Gastroesophageal sphincter (tissue), 4 donors: Measurements from ENCODE around the gene POU2AF1. TPM values are rescaled to one million over a fixed set of nuclear protein-coding genes. Genes with fewer than 3 reads are reported as not detected.
"Not testable (repeated sequence)": the region's sequence is repeated elsewhere in the genome, so short reads cannot be mapped to it uniquely, and the experiment has no call there.

Source experiments
- ATAC-seq: fragments of 150-250 bp; one replicate; pipeline ENCODE4 v1.9.1; 2016; ENCODE audit warnings: mild to moderate bottlenecking, moderate library complexity
- H3K27ac ChIP-seq, 4 donors: fragments of 200-600 bp; sonication (generic) in 3 of 4; 1 replicate in 3 of 4; 2 replicates in 1 of 4; pipeline ENCODE4 v1.5.1; 2016 to 2019
- H3K27me3 ChIP-seq: fragments of 200-600 bp; sonication (generic); one replicate; pipeline ENCODE4 v1.5.1; 2019
- H3K36me3 ChIP-seq, 2 donors: fragments of 200-600 bp; sonication (generic); one replicate each; pipeline ENCODE4 v1.5.1; 2019; ENCODE audit warnings: control low read depth in 1 of 2
- H3K4me1 ChIP-seq, 3 donors: fragments of 200-600 bp; sonication (generic); 1 replicate in 2 of 3; 2 replicates in 1 of 3; pipeline ENCODE4 v1.5.1; 2016 to 2019; ENCODE audit warnings: control low read depth in 2 of 3
- H3K4me3 ChIP-seq, 2 donors: fragments of 200-600 bp; sonication (generic); one replicate each; pipeline ENCODE4 v1.5.1; 2019; ENCODE audit warnings: mild to moderate bottlenecking in 1 of 2, moderate library complexity in 1 of 2
- H3K9me3 ChIP-seq, 3 donors: fragments of 200-600 bp; sonication (generic); one replicate each; pipeline ENCODE4 v1.5.1; 2017 to 2019; ENCODE audit warnings: control low read depth in 2 of 3
- EP300 ChIP-seq: sonication (generic); formaldehyde crosslinking; IDR thresholded peaks from one replicate; pipeline ENCODE4 v1.6.1; 2017; ENCODE audit warnings: antibody characterized with exemption, mild to moderate bottlenecking
- POLR2A ChIP-seq, 2 donors: fragments of 450-650 bp; IDR thresholded peaks; one replicate each; pipeline ENCODE4 v1.6.1; 2017; ENCODE audit warnings: antibody characterized with exemption in 2 of 2, mild to moderate bottlenecking in 2 of 2, moderate library complexity in 1 of 2
- POLR2AphosphoS5 ChIP-seq: sonication (generic); formaldehyde crosslinking; IDR thresholded peaks from one replicate; pipeline ENCODE4 v1.6.1; 2017; ENCODE audit warnings: antibody characterized with exemption
- WGBS, 2 donors: methylation state at CpG; one replicate each; pipeline ENCODE4 v1.1.5; 2018; ENCODE audit warnings: low coverage in 1 of 2; 5-methylcytosine and 5-hydroxymethylcytosine counted together
- total RNA-seq, 4 donors: library from RNA; depleted of rRNA; stranded (reverse); fragments of >200 nt; gene quantifications; one replicate each; pipeline ENCODE4 v1.1.0, GENCODE V29; 2016
- TF ChIP-seq, protein P1 (sequence below), 4 experiments: fragments of 200-600 bp in 2 of 4; fragments of 450-650 bp in 2 of 4; sonication (generic) in 1 of 4; IDR thresholded peaks; one replicate each; pipeline ENCODE4 v1.5.1; 2017 to 2019; ENCODE audit warnings: antibody characterized with exemption in 4 of 4, mild to moderate bottlenecking in 2 of 4, moderate library complexity in 2 of 4

The POU2AF1 gene
- total RNA-seq, 4 donors from 2014 or later = 0.10 TPM; not detected in 3

DNA sequence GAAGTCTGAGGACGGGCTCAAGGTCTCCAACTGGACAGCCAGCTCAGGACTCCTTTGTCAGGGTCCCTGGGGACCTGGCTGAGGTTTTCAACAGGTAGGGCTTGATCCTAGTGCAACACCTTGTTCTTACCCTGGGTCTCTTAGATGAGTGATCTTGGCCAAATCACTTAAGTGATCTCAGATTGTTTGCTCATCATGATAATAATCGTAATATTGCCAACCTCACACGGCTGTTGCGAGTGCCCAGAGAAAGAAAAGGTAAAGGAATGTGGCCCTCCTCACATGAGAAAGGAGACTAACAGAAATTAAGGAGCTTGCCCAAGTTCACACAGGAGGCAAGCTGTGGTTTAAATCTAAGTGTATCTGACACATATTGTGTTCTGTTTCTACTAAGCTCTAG lies 52.3 kb downstream of the POU2AF1 start:
- no peaks in the 10 kb centered on the region for H3K27me3 ChIP-seq
- H3K36me3 ChIP-seq = no peaks in the 10 kb centered on the region
- H3K4me1 ChIP-seq = peaks cover 4 to 55% (median 8%) of the 10 kb centered on the region in 3 donors
- H3K4me3 ChIP-seq = no peak overlapping the region
- WGBS, 2 donors = 71 to 100% methylated on average over 1 to 3 of the region's 4 CpGs
- H3K9me3 ChIP-seq = no peaks in the 10 kb centered on the region
- no peak for ATAC-seq
- H3K27ac ChIP-seq = no peak overlapping the region
- TF ChIP-seq POLR2AphosphoS5 (no peak), EP300 (no peak), POLR2A (IDR thresholded peaks at IDR 0.05) (no peak)
- TF ChIP-seq, protein P1, sequence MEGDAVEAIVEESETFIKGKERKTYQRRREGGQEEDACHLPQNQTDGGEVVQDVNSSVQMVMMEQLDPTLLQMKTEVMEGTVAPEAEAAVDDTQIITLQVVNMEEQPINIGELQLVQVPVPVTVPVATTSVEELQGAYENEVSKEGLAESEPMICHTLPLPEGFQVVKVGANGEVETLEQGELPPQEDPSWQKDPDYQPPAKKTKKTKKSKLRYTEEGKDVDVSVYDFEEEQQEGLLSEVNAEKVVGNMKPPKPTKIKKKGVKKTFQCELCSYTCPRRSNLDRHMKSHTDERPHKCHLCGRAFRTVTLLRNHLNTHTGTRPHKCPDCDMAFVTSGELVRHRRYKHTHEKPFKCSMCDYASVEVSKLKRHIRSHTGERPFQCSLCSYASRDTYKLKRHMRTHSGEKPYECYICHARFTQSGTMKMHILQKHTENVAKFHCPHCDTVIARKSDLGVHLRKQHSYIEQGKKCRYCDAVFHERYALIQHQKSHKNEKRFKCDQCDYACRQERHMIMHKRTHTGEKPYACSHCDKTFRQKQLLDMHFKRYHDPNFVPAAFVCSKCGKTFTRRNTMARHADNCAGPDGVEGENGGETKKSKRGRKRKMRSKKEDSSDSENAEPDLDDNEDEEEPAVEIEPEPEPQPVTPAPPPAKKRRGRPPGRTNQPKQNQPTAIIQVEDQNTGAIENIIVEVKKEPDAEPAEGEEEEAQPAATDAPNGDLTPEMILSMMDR (IDR thresholded peaks at IDR 0.05) = no peak

DNA sequence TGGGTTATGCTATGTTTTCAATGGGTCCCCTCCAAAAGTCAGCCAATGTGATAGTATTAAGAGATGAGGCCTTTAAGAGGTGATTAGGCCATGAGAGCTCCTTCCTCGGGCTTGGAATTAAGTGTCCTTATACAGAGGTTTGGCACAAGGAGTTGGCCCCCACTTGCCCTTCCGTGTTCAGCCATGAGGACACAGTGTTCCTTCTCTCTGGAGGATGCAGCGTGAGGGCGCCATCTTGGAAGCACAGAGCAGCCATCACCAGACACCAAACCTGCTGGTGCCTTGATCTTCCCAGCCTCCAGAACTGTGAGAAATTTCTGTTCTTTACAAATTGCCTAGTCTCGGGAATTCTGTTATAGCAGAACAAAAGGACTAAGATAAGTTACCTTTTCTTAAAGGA lies 53.8 kb downstream of the POU2AF1 start:
- H3K4me3 ChIP-seq = no peak overlapping the region
- TF ChIP-seq POLR2A (IDR thresholded peaks at IDR 0.05) (no peak), POLR2AphosphoS5 (peak; percentile 21)
- TF ChIP-seq, protein P1 (IDR thresholded peaks at IDR 0.05) = no peak
- H3K4me1 ChIP-seq = peaks cover 0 to 44% (median 2%) of the 10 kb centered on the region in 3 donors
- 83% methylated on average over 1 of the region's 5 CpGs; no CpG with 5 or more reads in 1 of the 2 donors for whole genome bisulfite sequencing, 2 donors
- no peaks in the 10 kb centered on the region for H3K9me3 ChIP-seq
- no peaks in the 10 kb centered on the region for H3K27me3 ChIP-seq
- peak overlapping the region in 1 of 4 donors; percentile 54 for H3K27ac ChIP-seq
- H3K36me3 ChIP-seq = no peaks in the 10 kb centered on the region
- no peak for ATAC-seq

DNA sequence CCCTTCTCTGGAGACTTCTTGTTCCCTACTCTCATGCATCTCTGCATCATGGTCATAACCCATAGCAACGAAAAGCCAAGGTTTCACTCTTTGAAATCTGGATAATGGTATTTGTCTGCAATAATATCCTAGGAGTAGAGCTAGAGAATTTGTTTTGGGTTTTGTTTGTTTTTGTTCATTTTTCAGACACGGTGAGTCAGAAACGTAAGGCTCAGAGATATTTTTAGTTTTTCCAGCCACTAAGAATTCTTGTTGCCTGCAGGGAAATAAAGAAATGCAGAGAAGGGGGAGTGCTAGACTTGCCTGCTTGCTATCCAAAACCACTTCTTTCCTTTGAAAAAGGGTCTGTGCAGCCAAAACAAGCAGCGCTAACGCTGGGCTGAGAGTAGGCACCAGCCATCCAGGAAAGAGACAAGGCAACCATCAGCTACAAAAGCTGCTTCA lies 54.8 kb downstream of the POU2AF1 start:
- Histone ChIP-seq H3K4me1 (peaks cover 0 to 35% (median 2%) of the 10 kb centered on the region in 3 donors), H3K4me3 (no peak overlapping the region), H3K27ac (peak overlapping the region in 3 of 4 donors; percentile 48 to 60 (median 54)), H3K9me3 (no peaks in the 10 kb centered on the region), H3K36me3 (no peaks in the 10 kb centered on the region), H3K27me3 (no peaks in the 10 kb centered on the region)
- no peak for TF ChIP-seq POLR2A (IDR thresholded peaks at IDR 0.05)
- TF ChIP-seq EP300 = no peak
- ATAC-seq = peak; percentile 34
- 23 to 42% methylated on average over 3 to 5 of the region's 5 CpGs for WGBS, 2 donors

DNA sequence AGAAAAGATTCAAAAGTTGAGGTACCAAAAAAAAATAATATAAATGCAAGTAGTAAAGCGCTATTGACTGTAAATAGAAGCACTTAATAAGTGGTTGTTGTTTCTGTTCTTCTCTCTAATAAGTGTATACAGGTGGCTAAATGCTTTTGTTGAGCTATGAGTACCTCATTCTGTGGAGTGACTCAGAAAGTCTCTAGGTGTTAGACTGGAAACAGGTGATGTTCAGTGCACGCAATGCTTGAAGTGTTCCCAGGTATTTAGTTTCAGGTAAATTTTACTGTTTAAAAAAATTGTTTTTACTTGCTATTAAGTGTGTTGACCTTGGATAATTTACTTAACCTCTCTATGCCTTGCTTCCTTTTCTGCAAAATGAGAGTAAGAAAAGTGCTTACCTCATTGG lies 56.5 kb downstream of the POU2AF1 start:
- H3K27me3 ChIP-seq = no peaks in the 10 kb centered on the region
- H3K4me1 ChIP-seq = peaks cover 0 to 21% (median 2%) of the 10 kb centered on the region in 3 donors
- no peak overlapping the region for H3K27ac ChIP-seq
- TF ChIP-seq POLR2A (IDR thresholded peaks at IDR 0.05) = no peak
- TF ChIP-seq POLR2AphosphoS5 = no peak
- no peak for TF ChIP-seq EP300
- TF ChIP-seq, protein P1 (IDR thresholded peaks at IDR 0.05) = no peak
- H3K9me3 ChIP-seq = no peaks in the 10 kb centered on the region
- ATAC-seq = no peak
- H3K4me3 ChIP-seq = no peak overlapping the region
- 90 to 100% methylated on average over 2 of the region's 2 CpGs for WGBS, 2 donors
- H3K36me3 ChIP-seq = no peaks in the 10 kb centered on the region

DNA sequence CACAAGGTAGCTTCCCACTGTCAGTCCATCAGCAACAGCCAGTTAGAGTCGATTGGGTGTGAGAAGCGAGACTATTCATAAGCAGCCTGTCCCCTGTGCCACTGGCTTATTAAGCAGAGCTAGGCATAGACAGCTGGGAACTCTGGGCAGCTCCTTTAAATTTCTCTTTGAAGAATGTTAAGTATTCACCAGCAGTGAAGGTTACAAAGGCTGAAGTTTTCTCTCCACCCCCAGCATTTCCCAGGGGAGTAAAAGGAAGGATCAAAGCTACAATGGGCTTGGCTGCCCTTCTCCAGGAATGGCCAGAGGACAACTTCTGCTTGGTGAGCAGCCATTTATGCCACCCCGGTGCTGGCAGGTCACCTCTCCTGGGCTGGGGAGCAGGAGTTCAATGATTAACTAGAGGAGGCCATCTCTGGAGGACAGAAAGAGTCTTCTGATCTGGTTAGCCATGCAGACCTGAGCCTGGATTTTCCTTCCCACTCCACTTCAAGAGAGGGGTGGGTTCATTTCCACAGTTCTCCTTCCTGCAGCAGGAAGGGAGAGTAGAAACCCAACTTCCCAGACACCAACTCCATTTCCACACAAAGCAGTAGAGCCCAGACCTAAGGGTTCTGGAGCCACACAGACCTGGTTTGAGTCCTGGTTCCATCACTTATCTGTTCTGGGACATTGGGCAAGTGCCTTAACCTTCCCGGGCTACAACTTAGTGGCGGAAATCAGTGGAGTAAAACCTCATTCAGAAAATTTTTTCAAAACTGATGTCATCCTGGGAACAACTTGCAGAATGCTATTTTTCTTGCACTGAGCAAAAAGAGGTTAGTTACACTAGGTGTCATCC lies 58.1 kb downstream of the POU2AF1 start:
- Histone ChIP-seq H3K27ac (no peak overlapping the region), H3K9me3 (no peaks in the 10 kb centered on the region), H3K36me3 (no peaks in the 10 kb centered on the region), H3K27me3 (no peaks in the 10 kb centered on the region), H3K4me1 (peaks cover 0 to 21% (median 2%) of the 10 kb centered on the region in 3 donors), H3K4me3 (no peak overlapping the region)
- ATAC-seq = no peak
- TF ChIP-seq POLR2A (IDR thresholded peaks at IDR 0.05) (no peak), EP300 (no peak), POLR2AphosphoS5 (no peak)
- TF ChIP-seq, protein P1 (IDR thresholded peaks at IDR 0.05) = no peak
- 83 to 93% methylated on average over 2 to 3 of the region's 5 CpGs for WGBS, 2 donors

DNA sequence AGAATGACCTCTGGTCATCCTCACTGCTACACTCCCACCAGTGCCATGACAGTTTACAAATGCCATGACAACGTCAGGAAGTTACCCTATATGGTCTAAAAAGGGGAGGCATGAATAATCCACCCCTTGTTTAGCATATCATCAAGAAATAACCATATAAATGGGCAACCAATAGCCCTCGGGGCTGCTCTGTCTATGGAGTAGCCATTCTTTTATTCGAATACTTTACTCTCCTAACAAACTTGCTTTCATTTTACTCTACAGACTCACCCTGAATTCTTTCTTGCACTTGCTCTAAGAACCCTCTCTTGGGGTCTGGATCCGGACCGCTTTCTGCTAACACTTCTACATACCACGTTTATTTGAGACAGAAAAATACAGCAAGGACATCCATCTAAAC lies 58.9 kb downstream of the POU2AF1 start:
- H3K9me3 ChIP-seq, H3K27me3 ChIP-seq, ATAC-seq, H3K27ac ChIP-seq, H3K4me3 ChIP-seq, H3K36me3 ChIP-seq: not testable (repeated sequence)
- 72 to 73% methylated on average over 4 to 5 of the region's 6 CpGs for WGBS, 2 donors
- H3K4me1 ChIP-seq = peaks cover 0 to 21% (median 2%) of the 10 kb centered on the region in 3 donors
